Stimulated activated CD4-positive, alpha-beta T cell treated with anti-CD3 and anti-CD28 coated beads, Interleukin-1b, Interleukin-23, amount 100 ng/mL, for 4 hours (primary cell): ENCODE results near the gene KCNQ1OT1.
"Not testable (repeated sequence)": the region's sequence is repeated elsewhere in the genome, so short reads cannot be mapped to it uniquely, and the experiment has no call there.

Source experiments
- DNase-seq, 2 donors: peaks; one replicate each; pipeline ENCODE4 v3.0.0-alpha.2; 2020; ENCODE audit warnings: low read depth in 2 of 2

KCNQ1OT1 gene

GRCh38 chr11:2653198-2653551 lies 46.6 kb downstream of the KCNQ1OT1 start:
- DNase-seq = no peak

GRCh38 chr11:2652333-2653197 lies 47.2 kb downstream of the KCNQ1OT1 start:
- DNase-seq = no peak

- no peak for DNase-seq
These were observed 47.9 kb downstream of the KCNQ1OT1 start for GRCh38 chr11:2651826-2652271.

GRCh38 chr11:2651054-2651617 lies 48.7 kb downstream of the KCNQ1OT1 start:
- DNase-seq = no peak

GRCh38 chr11:2650343-2650867 lies 49.4 kb downstream of the KCNQ1OT1 start:
- DNase-seq = no peak

- DNase-seq = no peak
These were observed 49.9 kb downstream of the KCNQ1OT1 start for GRCh38 chr11:2649848-2650247.

GRCh38 chr11:2649400-2649799 lies 50.4 kb downstream of the KCNQ1OT1 start:
- DNase-seq = no peak

- no peak for DNase-seq
These were observed 51.8 kb downstream of the KCNQ1OT1 start for GRCh38 chr11:2647953-2648352.

GRCh38 chr11:2647167-2647566 lies 52.6 kb downstream of the KCNQ1OT1 start:
- DNase-seq = no peak

- DNase-seq = no peak
These were observed 54.0 kb downstream of the KCNQ1OT1 start for GRCh38 chr11:2645779-2646118.

GRCh38 chr11:2644844-2645778 lies 54.7 kb downstream of the KCNQ1OT1 start:
- DNase-seq = no peak

- no peak for DNase-seq
These were observed 56.0 kb downstream of the KCNQ1OT1 start for GRCh38 chr11:2643746-2644145.

GRCh38 chr11:2641623-2642022 lies 58.2 kb downstream of the KCNQ1OT1 start:
- no peak for DNase-seq

GRCh38 chr11:2639763-2640162 lies 60.0 kb downstream of the KCNQ1OT1 start:
- not testable (repeated sequence) for DNase-seq

GRCh38 chr11:2631161-2631560 lies 68.6 kb downstream of the KCNQ1OT1 start:
- no peak for DNase-seq

GRCh38 chr11:2630679-2631078 lies 69.1 kb downstream of the KCNQ1OT1 start:
- no peak for DNase-seq

- no peak for DNase-seq
These were observed 74.6 kb downstream of the KCNQ1OT1 start for GRCh38 chr11:2625183-2625582.

- DNase-seq = no peak
These were observed 77.9 kb downstream of the KCNQ1OT1 start for GRCh38 chr11:2621894-2622293.

- DNase-seq = no peak
These were observed 86.8 kb downstream of the KCNQ1OT1 start for GRCh38 chr11:2612884-2613571.

- no peak for DNase-seq
These were observed 90.4 kb downstream of the KCNQ1OT1 start for GRCh38 chr11:2609345-2609744.

GRCh38 chr11:2599561-2600189 lies 100.1 kb downstream of the KCNQ1OT1 start:
- no peak for DNase-seq
